IPS-20b (cell line): ENCODE measurements around the gene PTPRQ.

Experiments
- H3K27ac ChIP-seq: one replicate; pipeline ENCODE4 v1.5.1; 2013; ENCODE audit warnings: low read length
- H3K27me3 ChIP-seq: 2 replicates; pipeline ENCODE4 v1.6.1; 2013; ENCODE audit warnings: mild to moderate bottlenecking, low read length, inconsistent platforms; ENCODE audit not compliant: insufficient read depth
- H3K36me3 ChIP-seq: 2 replicates; pipeline ENCODE4 v1.6.1; 2013; ENCODE audit warnings: low read depth, mild to moderate bottlenecking, inconsistent platforms, low read length, moderate library complexity; ENCODE audit not compliant: insufficient read depth
- H3K4me1 ChIP-seq: 2 replicates; pipeline ENCODE4 v1.6.1; 2013; ENCODE audit warnings: mild to moderate bottlenecking, control low read depth, inconsistent platforms, low read length, moderate library complexity; ENCODE audit not compliant: insufficient read depth
- H3K4me3 ChIP-seq: 2 replicates; pipeline ENCODE4 v1.5.1; 2013; ENCODE audit warnings: mild to moderate bottlenecking, low read length, inconsistent platforms
- H3K9ac ChIP-seq: 2 replicates; pipeline ENCODE4 v1.6.1; 2013; ENCODE audit warnings: low read depth, mild to moderate bottlenecking, inconsistent platforms, low read length, moderate library complexity
- H3K9me3 ChIP-seq: 2 replicates; pipeline ENCODE4 v1.6.1; 2013; ENCODE audit warnings: mild to moderate bottlenecking, low read depth, low read length, inconsistent platforms; ENCODE audit not compliant: insufficient read depth

Gene PTPRQ

DNA sequence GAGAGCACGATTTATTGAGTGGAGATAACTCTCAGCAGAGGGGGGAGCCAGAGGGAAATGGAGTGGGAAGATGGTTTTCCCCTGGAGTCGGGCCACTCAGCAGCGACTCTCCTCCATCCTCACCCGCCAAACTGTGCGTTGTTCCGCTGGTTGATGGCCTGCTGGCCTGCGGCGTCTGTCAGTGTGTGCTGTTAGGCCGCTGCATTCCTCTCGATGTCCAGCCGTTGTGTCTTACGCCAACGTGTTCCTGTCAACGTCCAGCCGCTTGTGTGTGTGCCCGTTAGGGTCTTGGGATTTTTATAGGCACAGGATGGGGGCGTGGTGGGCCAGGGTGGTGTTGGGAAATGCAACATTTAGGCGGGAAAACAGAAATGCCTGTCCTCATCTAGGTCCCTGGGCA, 69.2 kb downstream of the PTPRQ start:
- Histone ChIP-seq H3K27me3 (no peaks in the 10 kb centered on the region), H3K36me3 (no peaks in the 10 kb centered on the region), H3K9me3 (peaks cover 5% of the 10 kb centered on the region; the same call in 1 of the 2 replicates), H3K27ac (no peak overlapping the region), H3K4me1 (no peaks in the 10 kb centered on the region), H3K4me3 (no peak overlapping the region), H3K9ac (no peak overlapping the region)

DNA sequence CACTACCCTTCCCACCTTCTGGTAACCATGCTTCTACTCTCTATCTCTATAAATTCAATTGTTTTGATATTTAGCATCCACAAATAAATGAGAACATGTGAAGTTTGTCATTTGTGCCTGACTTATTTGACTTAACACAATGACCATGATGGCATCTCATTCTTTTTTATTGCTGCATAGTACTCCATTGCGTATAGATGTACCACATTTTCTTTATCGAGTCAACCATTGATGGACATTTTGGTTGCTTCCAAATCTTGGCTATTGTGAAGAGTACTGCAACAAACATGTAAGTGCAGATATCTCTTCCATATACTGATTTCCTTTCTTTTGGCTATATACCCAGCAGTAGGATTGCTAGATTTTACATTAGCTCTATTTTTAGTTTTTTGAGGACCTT, 73.6 kb downstream of the PTPRQ start:
- Histone ChIP-seq H3K27ac (no peak overlapping the region), H3K4me3 (no peak overlapping the region), H3K36me3 (no peaks in the 10 kb centered on the region), H3K9me3 (peaks cover 5% of the 10 kb centered on the region; the same call in 1 of the 2 replicates), H3K4me1 (no peaks in the 10 kb centered on the region), H3K9ac (no peak overlapping the region), H3K27me3 (no peaks in the 10 kb centered on the region)

DNA sequence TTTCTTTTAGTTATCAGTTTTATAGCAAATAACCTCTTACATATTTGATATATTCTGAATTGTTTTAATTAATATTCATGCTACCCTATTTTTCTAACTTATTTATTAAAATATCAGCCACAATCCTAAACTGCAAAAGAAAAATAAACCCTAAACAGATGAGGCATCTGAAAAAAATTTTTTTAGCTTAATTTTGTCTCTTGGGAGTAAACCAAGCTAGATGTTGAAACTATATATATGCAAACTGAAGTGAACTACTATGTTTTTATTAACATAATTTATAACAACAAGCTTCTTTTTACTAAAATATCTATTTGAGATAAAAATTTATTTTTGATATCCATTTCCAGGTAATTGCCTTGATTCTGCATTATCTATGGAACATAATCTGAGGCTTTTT, 87.6 kb downstream of the PTPRQ start:
- Histone ChIP-seq H3K4me1 (no peaks in the 10 kb centered on the region), H3K36me3 (no peaks in the 10 kb centered on the region), H3K9ac (no peak overlapping the region), H3K9me3 (no peaks in the 10 kb centered on the region), H3K4me3 (no peak overlapping the region), H3K27ac (no peak overlapping the region), H3K27me3 (no peaks in the 10 kb centered on the region)

DNA sequence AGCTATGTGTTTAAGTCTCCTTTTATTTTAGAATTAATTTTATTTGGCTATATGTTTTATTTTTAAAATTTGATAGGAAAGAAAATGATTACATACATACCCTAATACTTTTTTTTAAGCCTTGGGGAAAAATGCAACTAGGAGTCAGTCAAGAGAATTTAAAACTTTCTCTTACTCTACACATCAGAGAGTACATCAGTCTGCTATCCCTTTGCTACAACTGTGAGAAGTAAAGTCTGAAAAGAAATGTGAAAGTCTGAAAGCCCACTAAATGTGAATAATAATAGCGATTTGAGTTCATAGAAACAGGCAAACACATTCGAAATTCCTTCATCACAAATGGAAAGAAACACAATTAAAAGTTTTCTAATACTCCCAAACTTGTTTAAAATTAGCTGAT, 95.0 kb downstream of the PTPRQ start:
- H3K27me3 ChIP-seq, result no peaks in the 10 kb centered on the region
- peaks cover 11% of the 10 kb centered on the region; the same call in 1 of the 2 replicates for H3K4me1 ChIP-seq
- no peak overlapping the region for H3K9ac ChIP-seq
- H3K9me3 ChIP-seq, result no peaks in the 10 kb centered on the region
- H3K36me3 ChIP-seq, result no peaks in the 10 kb centered on the region
- no peak overlapping the region for H3K27ac ChIP-seq
- H3K4me3 ChIP-seq, result no peak overlapping the region

DNA sequence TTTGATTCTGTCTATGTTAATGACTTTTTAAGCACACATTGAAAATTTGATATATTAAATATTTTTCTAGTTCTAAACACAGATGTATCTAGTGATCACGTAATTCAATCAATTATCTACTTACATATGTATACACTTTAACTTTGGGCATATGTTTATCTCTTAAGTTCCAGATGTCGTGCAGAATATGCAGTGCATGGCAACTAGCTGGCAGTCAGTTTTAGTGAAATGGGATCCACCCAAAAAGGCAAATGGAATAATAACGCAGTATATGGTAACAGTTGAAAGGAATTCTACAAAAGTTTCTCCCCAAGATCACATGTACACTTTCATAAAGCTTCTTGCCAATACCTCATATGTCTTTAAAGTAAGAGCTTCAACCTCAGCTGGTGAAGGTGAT, 105.3 kb downstream of the PTPRQ start:
- H3K9me3 ChIP-seq, result no peaks in the 10 kb centered on the region
- no peak overlapping the region for H3K9ac ChIP-seq
- no peaks in the 10 kb centered on the region for H3K36me3 ChIP-seq
- no peak overlapping the region for H3K4me3 ChIP-seq
- H3K27ac ChIP-seq, result no peak overlapping the region
- H3K4me1 ChIP-seq, result no peaks in the 10 kb centered on the region
- no peaks in the 10 kb centered on the region for H3K27me3 ChIP-seq

DNA sequence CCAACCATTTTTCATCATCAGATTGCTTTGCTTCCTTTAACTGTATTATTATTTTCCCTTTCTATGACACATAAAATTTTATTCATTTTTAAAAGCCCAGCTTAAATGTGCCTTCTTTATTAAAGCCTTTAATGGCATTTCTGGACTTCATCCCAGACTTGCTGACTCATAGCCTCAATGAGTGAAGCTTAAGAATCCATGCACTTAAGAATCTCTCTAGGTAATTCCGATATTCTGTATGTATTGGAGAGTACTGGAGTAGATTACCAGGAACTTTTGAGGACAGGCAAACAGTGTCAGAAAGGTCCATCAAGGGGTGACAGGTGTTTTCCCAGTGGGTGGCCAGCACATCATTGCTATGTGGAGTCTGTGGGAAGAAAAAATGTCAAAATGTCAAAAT, 107.9 kb downstream of the PTPRQ start:
- no peaks in the 10 kb centered on the region for H3K27me3 ChIP-seq
- H3K4me1 ChIP-seq, result no peaks in the 10 kb centered on the region
- H3K27ac ChIP-seq, result no peak overlapping the region
- H3K9ac ChIP-seq, result no peak overlapping the region
- H3K4me3 ChIP-seq, result no peak overlapping the region
- no peaks in the 10 kb centered on the region for H3K36me3 ChIP-seq
- H3K9me3 ChIP-seq, result no peaks in the 10 kb centered on the region

DNA sequence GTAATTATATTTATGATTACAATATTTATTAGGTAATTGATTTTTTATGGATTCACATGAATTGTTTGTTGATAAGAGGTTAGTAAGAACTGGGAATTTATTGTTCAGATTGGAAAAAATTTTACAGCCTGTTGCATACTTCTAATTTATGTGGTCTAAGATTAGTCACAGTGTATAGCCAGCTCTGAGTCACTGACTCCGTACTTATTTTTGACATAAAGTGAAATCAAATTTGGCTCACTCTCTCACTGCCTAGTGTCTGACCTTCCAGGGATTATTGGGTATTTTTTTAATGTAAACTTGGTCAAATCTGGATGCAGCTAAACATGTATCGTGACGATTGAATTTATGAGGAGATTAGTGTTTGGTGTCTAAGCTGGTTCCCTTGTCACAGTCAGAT, 109.3 kb downstream of the PTPRQ start:
- H3K27me3 ChIP-seq, result no peaks in the 10 kb centered on the region
- no peaks in the 10 kb centered on the region for H3K9me3 ChIP-seq
- H3K4me1 ChIP-seq, result no peaks in the 10 kb centered on the region
- H3K36me3 ChIP-seq, result no peaks in the 10 kb centered on the region
- no peak overlapping the region for H3K4me3 ChIP-seq
- H3K27ac ChIP-seq, result no peak overlapping the region
- no peak overlapping the region for H3K9ac ChIP-seq

DNA sequence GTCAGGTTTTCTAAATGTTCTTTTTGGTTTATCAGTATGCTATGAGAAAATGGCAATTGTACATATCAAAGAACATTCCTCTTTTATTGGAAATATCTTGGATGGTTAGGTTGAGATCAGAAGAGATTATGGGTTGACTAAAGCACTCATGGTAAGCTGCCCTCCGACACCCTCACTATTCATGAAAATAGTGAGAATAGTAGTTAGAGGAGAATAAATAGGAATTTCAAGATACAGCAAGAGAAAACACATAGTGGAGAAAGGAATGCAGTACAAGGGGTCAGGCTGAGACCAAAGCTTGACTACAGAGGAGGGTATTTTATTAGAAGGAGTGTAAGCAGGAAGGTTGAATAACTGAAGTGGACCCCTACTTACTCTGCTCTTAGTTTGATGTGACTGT, 112.5 kb downstream of the PTPRQ start:
- H3K27me3 ChIP-seq, result no peaks in the 10 kb centered on the region
- H3K4me1 ChIP-seq, result no peaks in the 10 kb centered on the region
- no peak overlapping the region for H3K27ac ChIP-seq
- no peak overlapping the region for H3K9ac ChIP-seq
- no peaks in the 10 kb centered on the region for H3K36me3 ChIP-seq
- no peaks in the 10 kb centered on the region for H3K9me3 ChIP-seq
- no peak overlapping the region for H3K4me3 ChIP-seq

DNA sequence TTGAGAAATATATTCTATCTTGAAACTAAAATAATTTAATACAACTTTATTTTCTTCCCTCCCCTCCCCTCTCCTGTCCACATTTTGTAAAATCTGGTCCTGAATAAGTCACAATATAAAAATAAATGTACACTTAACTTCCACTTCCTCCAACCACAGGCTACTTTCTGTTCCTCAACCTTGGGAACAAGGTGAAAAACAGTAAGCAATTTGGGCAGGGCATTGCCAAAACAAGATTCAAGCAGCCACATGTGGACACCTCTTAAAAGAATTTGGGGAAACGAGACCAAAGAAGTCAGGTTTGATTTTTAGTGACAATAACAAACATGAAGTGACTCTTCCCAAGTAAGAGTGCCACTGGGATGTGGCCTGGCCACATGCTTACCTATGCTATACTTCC, 115.7 kb downstream of the PTPRQ start:
- Histone ChIP-seq H3K4me3 (no peak overlapping the region), H3K9ac (no peak overlapping the region), H3K9me3 (no peaks in the 10 kb centered on the region), H3K4me1 (no peaks in the 10 kb centered on the region), H3K27ac (no peak overlapping the region), H3K27me3 (no peaks in the 10 kb centered on the region), H3K36me3 (no peaks in the 10 kb centered on the region)

DNA sequence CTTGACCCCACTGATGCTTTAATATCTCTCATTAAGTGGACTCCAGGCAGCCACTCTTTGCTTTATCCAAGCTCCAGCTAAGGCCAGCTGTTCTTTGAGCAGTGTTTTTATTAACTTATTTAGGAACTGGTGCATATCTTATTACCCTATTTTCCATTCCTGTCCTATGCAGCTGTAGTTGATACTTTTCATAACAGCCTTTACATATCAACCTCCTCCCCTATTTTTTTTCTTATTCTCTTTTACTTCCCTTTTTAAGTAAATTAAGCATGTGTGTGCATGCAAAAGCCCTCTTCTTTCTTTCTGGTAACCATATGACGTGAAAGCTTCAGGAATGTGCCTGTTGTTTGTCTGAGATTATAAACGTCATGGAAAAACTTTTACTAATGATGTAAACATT, 121.2 kb downstream of the PTPRQ start:
- Histone ChIP-seq H3K4me3 (no peak overlapping the region), H3K27me3 (no peaks in the 10 kb centered on the region), H3K36me3 (no peaks in the 10 kb centered on the region), H3K9ac (no peak overlapping the region), H3K4me1 (no peaks in the 10 kb centered on the region), H3K9me3 (no peaks in the 10 kb centered on the region), H3K27ac (no peak overlapping the region)

DNA sequence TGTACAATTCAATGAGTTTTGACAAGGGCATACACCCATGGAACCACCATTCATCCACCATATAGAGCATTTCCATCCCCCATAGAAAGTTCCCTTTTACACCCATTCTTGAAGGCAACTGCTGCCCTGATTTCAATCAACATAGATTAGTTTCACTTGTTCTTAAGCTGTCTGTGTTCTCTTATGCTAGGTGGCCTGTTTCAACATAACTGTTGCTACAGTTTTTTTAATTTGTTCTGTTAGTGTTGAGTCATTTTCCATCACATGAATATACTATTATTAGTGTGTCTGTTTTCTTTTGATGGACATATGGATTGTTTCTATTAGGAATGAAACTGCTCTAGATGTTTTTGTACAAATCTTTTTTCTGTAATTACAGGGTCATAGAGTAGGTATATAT, 123.4 kb downstream of the PTPRQ start:
- H3K9me3 ChIP-seq, result peaks cover 3% of the 10 kb centered on the region; the same call in 1 of the 2 replicates
- H3K27ac ChIP-seq, result no peak overlapping the region
- H3K9ac ChIP-seq, result no peak overlapping the region
- H3K36me3 ChIP-seq, result no peaks in the 10 kb centered on the region
- no peaks in the 10 kb centered on the region for H3K27me3 ChIP-seq
- no peaks in the 10 kb centered on the region for H3K4me1 ChIP-seq
- no peak overlapping the region for H3K4me3 ChIP-seq

DNA sequence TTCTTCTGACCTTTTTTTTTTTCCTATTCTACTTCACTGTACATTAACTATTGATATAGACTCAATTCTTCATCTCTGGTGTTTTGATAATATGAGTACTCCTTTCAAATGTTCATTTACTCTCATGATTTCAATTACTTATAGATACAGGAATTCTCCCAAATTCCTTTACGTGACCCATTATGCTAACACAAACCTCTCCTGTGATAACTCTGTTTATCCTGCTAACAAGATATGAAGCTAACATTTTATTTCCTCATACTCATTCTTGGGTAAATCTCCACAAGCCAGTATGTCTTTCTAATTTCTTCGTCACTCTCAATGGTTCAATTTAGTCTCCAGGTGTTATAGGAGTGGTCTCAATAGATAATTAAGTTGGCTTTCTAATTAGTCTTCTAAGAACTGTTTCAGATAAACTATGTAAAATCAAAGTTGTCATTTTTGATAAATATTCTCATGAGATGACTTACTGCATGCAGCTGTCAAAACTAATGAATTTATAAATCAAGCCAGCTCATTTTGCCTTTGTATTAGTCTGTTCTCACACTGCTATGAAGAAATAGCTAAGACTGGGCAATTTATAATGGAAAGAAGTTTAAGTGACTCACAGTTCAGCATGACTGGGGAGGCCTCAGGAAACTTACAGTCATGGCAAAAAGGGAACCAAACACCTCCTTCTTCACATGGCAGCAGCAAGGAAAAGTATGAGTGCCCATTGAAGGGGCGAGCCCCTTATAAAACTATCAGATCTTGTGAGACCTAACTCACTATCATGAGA, 132.8 kb downstream of the PTPRQ start:
- H3K4me3 ChIP-seq, result no peak overlapping the region

More for the DNA sequence above, 132.8 kb downstream of the PTPRQ start:
- H3K9ac ChIP-seq, result no peak overlapping the region
- H3K27me3 ChIP-seq, result no peaks in the 10 kb centered on the region
- H3K36me3 ChIP-seq, result no peaks in the 10 kb centered on the region
- no peaks in the 10 kb centered on the region for H3K9me3 ChIP-seq
- H3K4me1 ChIP-seq, result no peaks in the 10 kb centered on the region
- no peak overlapping the region for H3K27ac ChIP-seq
